EL (cell line): ENCODE data around the gene MATR3.

ENCODE experiments used
- DNase-seq: peaks from one replicate; pipeline ENCODE4 v3.0.0-alpha.2; 2016

Gene MATR3

GRCh38 chr5:139361835-139362429 lies 68.4 kb downstream of the MATR3 start:
- no peak for DNase-seq

- DNase-seq, result no peak
These were observed 70.4 kb downstream of the MATR3 start for GRCh38 chr5:139363937-139364336.

- DNase-seq, result no peak
These were observed 70.9 kb downstream of the MATR3 start for GRCh38 chr5:139364466-139364865.

GRCh38 chr5:139368613-139369012 lies 75.1 kb downstream of the MATR3 start:
- no peak for DNase-seq

GRCh38 chr5:139369181-139369580 lies 75.6 kb downstream of the MATR3 start:
- DNase-seq, result no peak

- no peak for DNase-seq
These were observed 78.2 kb downstream of the MATR3 start for GRCh38 chr5:139371482-139372435.

- DNase-seq, result no peak
These were observed 81.4 kb downstream of the MATR3 start for GRCh38 chr5:139374909-139375308.

- DNase-seq, result no peak
These were observed 82.8 kb downstream of the MATR3 start for GRCh38 chr5:139376364-139376763.

- DNase-seq, result no peak
These were observed 83.7 kb downstream of the MATR3 start for GRCh38 chr5:139377226-139377625.

GRCh38 chr5:139378101-139378825 lies 84.7 kb downstream of the MATR3 start:
- DNase-seq, result no peak

GRCh38 chr5:139378941-139379361 lies 85.4 kb downstream of the MATR3 start:
- no peak for DNase-seq

GRCh38 chr5:139379626-139380449 lies 86.3 kb downstream of the MATR3 start:
- DNase-seq, result no peak
